ENCODE results near the gene TMEM234. TPM values are rescaled to one million over a fixed set of nuclear protein-coding genes. Genes with fewer than 3 reads are reported as not detected.

TMEM234 gene
- total RNA-seq, 2 experiments from 2014 or later: 11.7 to 12.3 TPM

GRCh38 chr1:32195531-32195930 is 26.6 kb downstream of the TMEM234 start:
- Mint-ChIP-seq H3K4me3 (no peak overlapping the region), H3K9me3 (ENCODE audit: low read depth) (no peaks in the 10 kb centered on the region), H3K27ac (peak overlapping the region; percentile 17), H3K27me3 (no peaks in the 10 kb centered on the region), H3K4me1 (peaks cover 74% of the 10 kb centered on the region), H3K36me3 (peaks cover 58% of the 10 kb centered on the region)
- CTCF ChIA-PET: interaction anchor here (1.5 to 1.7 kb wide), 2 partner anchors 45 to 53 kb away, joined by 5 to 6 read pairs; no protein-coding TSS in a partner anchor
- ATAC-seq (no peak), DNase-seq (no peak)

DNA sequence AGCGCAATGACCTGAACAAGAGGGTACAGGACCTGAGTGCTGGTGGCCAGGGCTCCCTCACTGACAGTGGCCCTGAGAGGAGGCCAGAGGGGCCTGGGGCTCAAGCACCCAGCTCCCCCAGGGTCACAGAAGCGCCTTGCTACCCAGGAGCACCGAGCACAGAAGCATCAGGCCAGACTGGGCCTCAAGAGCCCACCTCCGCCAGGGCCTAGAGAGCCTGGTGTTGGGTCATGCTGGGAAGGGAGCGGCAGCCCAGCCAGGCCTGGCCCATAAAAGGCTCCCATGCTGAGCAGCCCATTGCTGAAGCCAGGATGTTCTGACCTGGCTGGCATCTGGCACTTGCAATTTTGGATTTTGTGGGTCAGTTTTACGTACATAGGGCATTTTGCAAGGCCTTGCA is 27.2 kb downstream of the TMEM234 start:
- H3K36me3 Mint-ChIP-seq: peaks cover 63% of the 10 kb centered on the region
- ATAC-seq (no peak), DNase-seq (no peak)
- peak overlapping the region; percentile 17 for H3K27ac Mint-ChIP-seq
- no peaks in the 10 kb centered on the region for H3K9me3 Mint-ChIP-seq (ENCODE audit: low read depth)
- H3K27me3 Mint-ChIP-seq: no peaks in the 10 kb centered on the region
- peaks cover 68% of the 10 kb centered on the region for H3K4me1 Mint-ChIP-seq
- CTCF ChIA-PET: interaction anchor here (0.8 to 1.7 kb wide), 7 partner anchors 9 to 97 kb away, joined by 3 to 6 read pairs (median 3); partner anchors contain the start of genes HDAC1, IQCC and TXLNA
- no peak overlapping the region for H3K4me3 Mint-ChIP-seq

DNA sequence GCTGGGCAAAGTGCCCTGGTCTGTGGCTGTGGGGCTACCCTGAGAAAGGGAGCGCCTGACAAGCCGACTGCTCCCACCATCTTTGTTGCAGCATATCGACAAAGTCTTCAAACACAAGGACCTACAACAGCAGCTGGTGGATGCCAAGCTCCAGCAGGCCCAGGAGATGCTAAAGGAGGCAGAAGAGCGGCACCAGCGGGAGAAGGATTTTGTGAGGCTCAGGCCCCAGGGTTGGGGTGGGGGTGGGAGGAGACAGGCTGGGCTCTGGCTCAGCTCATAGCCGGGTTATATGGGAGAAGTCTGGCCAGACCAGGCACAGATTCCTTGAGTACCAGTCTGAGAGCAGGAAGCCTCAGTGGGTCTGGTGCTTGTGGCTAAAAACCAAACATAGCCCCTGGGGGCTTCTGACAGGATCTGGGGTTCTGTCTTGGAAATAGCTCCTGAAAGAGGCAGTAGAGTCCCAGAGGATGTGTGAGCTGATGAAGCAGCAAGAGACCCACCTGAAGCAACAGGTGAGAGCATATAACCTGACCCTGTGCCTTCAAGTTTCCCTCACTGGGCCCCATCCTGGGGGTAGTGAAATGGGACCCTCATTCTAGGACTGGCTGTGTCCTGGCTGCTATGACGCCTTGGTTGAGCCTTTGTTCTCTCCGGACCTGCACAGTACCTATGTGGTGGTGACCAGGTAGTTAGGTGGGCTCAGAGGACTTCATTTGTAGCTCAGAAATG is 29.8 kb downstream of the TMEM234 start:
- Mint-ChIP-seq H3K27ac (no peak overlapping the region), H3K36me3 (peaks cover 73% of the 10 kb centered on the region), H3K27me3 (no peaks in the 10 kb centered on the region), H3K9me3 (ENCODE audit: low read depth) (no peaks in the 10 kb centered on the region), H3K4me3 (no peak overlapping the region), H3K4me1 (peaks cover 52% of the 10 kb centered on the region)
- no peak for DNase-seq
- CTCF ChIA-PET: interaction anchor here (0.6 to 0.9 kb wide), 2 partner anchors 10 to 32 kb away, joined by 3 read pairs; no protein-coding TSS in a partner anchor
- no peak for ATAC-seq

GRCh38 chr1:32187850-32188249 is 34.3 kb downstream of the TMEM234 start:
- Mint-ChIP-seq H3K9me3 (ENCODE audit: low read depth) (no peaks in the 10 kb centered on the region), H3K36me3 (peaks cover 67% of the 10 kb centered on the region), H3K4me3 (no peak overlapping the region), H3K27ac (no peak overlapping the region), H3K4me1 (peaks cover 44% of the 10 kb centered on the region), H3K27me3 (no peaks in the 10 kb centered on the region)
- ATAC-seq: no peak
- no peak for DNase-seq
- CTCF ChIA-PET: interaction anchor here (0.7 kb wide), 1 partner anchor 256 kb away, joined by 3 read pairs; no protein-coding TSS in a partner anchor

DNA sequence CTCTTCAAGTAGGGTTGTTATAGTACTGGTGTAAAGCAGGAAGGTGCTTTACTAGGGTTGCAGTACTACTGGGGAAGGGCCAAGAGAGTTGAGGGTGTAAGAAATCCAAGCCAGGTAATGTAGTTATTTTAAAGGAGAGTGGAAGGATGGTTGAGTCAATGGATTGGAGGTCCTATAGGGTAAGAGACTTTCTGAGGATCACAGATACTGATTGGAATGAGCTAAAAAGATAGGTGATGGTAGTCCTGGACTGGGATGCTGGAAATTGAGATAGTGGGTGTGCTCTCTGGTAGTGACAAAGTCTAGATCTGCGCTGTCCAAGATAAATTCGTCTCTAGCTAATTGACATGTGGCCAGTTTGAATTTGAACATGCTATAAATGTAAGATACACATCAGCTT is 35.7 kb downstream of the TMEM234 start:
- H3K27ac Mint-ChIP-seq: peak overlapping the region; percentile 88
- H3K4me3 Mint-ChIP-seq: no peak overlapping the region
- CTCF ChIA-PET: interaction anchor here (0.6 to 1.7 kb wide), 5 partner anchors 8 to 273 kb away, joined by 3 to 4 read pairs (median 4); no protein-coding TSS in a partner anchor
- H3K27me3 Mint-ChIP-seq: no peaks in the 10 kb centered on the region
- peaks cover 49% of the 10 kb centered on the region for H3K4me1 Mint-ChIP-seq
- DNase-seq (no peak), ATAC-seq (no peak)
- no peaks in the 10 kb centered on the region for H3K9me3 Mint-ChIP-seq (ENCODE audit: low read depth)
- peaks cover 69% of the 10 kb centered on the region for H3K36me3 Mint-ChIP-seq

- Mint-ChIP-seq H3K27ac (peak overlapping the region; percentile 88), H3K4me1 (peaks cover 53% of the 10 kb centered on the region), H3K36me3 (peaks cover 70% of the 10 kb centered on the region), H3K27me3 (no peaks in the 10 kb centered on the region), H3K4me3 (peak overlapping the region; percentile 31), H3K9me3 (ENCODE audit: low read depth) (no peaks in the 10 kb centered on the region)
- no peak for ATAC-seq
- CTCF ChIA-PET: interaction anchor here (0.6 to 1.7 kb wide), 6 partner anchors 9 to 377 kb away, joined by 3 to 4 read pairs (median 4); no protein-coding TSS in a partner anchor
- no peak for DNase-seq
These were observed 36.1 kb downstream of the TMEM234 start for GRCh38 chr1:32186077-32186476.

- peaks cover 70% of the 10 kb centered on the region for H3K36me3 Mint-ChIP-seq
- peaks cover 56% of the 10 kb centered on the region for H3K4me1 Mint-ChIP-seq
- H3K27me3 Mint-ChIP-seq: no peaks in the 10 kb centered on the region
- CTCF ChIA-PET: interaction anchor here (1.1 to 1.2 kb wide), 2 partner anchors 16 to 56 kb away, joined by 3 to 4 read pairs; no protein-coding TSS in a partner anchor
- H3K9me3 Mint-ChIP-seq (ENCODE audit: low read depth): no peaks in the 10 kb centered on the region
- peak overlapping the region; percentile 57 for H3K27ac Mint-ChIP-seq
- DNase-seq: no peak
- no peak for ATAC-seq
- H3K4me3 Mint-ChIP-seq: no peak overlapping the region
These were observed 37.5 kb downstream of the TMEM234 start for GRCh38 chr1:32184650-32185049.

DNA sequence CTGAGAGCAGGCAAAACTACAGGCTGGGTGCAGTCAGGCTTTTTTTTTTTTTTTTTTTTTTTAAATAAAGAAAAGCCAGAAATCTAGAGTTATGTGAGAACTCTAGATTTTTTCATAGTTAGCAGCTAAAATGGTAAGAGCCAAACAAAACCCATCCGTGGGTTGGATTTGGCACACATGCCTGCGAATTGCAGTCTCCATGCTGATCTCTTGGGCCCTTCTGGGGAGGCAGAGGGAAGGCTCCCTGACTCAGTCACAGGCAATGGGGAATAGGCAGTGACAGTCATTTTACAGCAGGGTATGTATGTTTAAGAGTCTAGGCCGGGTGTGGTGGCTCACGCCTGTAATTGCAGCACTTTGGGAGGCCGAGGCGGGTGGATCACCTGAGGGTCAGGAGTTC is 40.1 kb downstream of the TMEM234 start:
- DNase-seq (no peak), ATAC-seq (no peak)
- Mint-ChIP-seq H3K4me3 (peak overlapping the region; percentile 81), H3K27me3 (no peaks in the 10 kb centered on the region), H3K9me3 (ENCODE audit: low read depth) (no peaks in the 10 kb centered on the region), H3K27ac (peak overlapping the region; percentile 94), H3K36me3 (peaks cover 54% of the 10 kb centered on the region), H3K4me1 (peaks cover 57% of the 10 kb centered on the region)
- CTCF ChIA-PET: interaction anchor here (1.0 to 3.5 kb wide), 3 partner anchors 11 to 66 kb away, joined by 3 to 18 read pairs (median 3); no protein-coding TSS in a partner anchor

GRCh38 chr1:32181563-32181962 is 40.6 kb downstream of the TMEM234 start:
- H3K27ac Mint-ChIP-seq: peak overlapping the region; percentile 94
- no peaks in the 10 kb centered on the region for H3K27me3 Mint-ChIP-seq
- no peak for ATAC-seq
- CTCF ChIA-PET: interaction anchor here (1.0 to 3.5 kb wide), 6 partner anchors 12 to 109 kb away, joined by 3 to 18 read pairs (median 11); partner anchors contain the start of genes CCDC28B, KPNA6 and TMEM39B
- peaks cover 52% of the 10 kb centered on the region for H3K36me3 Mint-ChIP-seq
- no peaks in the 10 kb centered on the region for H3K9me3 Mint-ChIP-seq (ENCODE audit: low read depth)
- H3K4me1 Mint-ChIP-seq: peaks cover 55% of the 10 kb centered on the region
- no peak for DNase-seq
- H3K4me3 Mint-ChIP-seq: peak overlapping the region; percentile 81

DNA sequence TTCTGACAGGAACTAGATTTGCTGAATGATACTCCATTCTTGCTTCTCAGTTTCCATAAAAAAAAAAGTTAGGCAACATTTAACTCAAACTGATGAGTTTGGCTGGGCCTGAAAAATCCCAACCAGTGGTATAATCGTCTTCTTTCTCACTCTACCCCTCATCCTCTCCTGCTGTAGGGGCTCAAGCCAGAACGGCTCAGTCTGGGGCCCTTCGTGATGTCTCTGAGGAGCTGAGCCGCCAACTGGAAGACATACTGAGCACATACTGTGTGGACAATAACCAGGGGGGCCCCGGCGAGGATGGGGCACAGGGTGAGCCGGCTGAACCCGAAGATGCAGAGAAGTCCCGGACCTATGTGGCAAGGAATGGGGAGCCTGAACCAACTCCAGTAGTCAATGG is 41.1 kb downstream of the TMEM234 start:
- CTCF ChIA-PET: interaction anchor here (1.2 to 3.5 kb wide), 5 partner anchors 20 to 108 kb away, joined by 3 to 18 read pairs (median 14); partner anchors contain the start of genes CCDC28B, KPNA6 and TMEM39B
- Mint-ChIP-seq H3K36me3 (peaks cover 47% of the 10 kb centered on the region), H3K4me1 (peaks cover 50% of the 10 kb centered on the region), H3K9me3 (ENCODE audit: low read depth) (no peaks in the 10 kb centered on the region), H3K4me3 (peak overlapping the region; percentile 81), H3K27me3 (no peaks in the 10 kb centered on the region), H3K27ac (peak overlapping the region; percentile 94)
- DNase-seq (no peak), ATAC-seq (no peak)

DNA sequence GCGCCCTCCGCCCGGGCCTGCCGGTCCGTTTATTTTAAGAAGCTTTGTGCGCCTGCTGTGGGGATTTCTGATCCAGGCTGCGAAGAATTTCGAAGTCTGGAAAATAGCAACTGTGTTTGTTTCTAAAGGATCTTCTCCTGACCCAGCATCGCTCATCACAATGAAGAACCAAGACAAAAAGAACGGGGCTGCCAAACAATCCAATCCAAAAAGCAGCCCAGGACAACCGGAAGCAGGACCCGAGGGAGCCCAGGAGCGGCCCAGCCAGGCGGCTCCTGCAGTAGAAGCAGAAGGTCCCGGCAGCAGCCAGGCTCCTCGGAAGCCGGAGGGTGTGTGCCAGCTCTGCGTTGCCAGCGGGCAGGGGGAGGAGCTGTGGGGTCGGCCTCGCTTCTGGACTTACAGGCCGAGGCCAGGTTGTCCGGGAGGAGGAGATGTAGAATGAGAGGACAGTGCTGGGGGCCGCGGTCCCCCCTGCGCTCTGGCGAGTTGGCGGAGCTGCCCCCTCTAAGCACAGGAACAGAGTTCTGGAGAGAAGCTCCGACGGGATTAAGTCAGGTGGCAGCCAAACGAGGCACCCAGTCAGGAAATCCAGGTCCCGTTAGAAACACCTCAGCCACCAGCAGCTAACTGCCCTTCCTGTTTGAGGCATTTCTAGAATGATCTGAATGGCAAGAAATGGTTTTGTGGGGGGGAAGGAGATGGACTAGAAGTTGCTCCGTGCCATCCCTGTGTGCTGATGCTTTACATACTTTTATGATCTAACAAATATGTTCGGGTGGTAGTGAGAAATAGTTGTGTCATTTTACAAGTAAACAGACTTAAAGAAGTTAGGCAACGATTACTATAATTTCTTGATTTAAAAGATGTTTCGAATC is 41.7 kb downstream of the TMEM234 start:
- peak; percentile 69 for DNase-seq
- CTCF ChIA-PET: interaction anchor here (1.6 to 3.5 kb wide), 6 partner anchors 21 to 108 kb away, joined by 4 to 18 read pairs (median 12); partner anchors contain the start of genes CCDC28B, KPNA6, LCK and TMEM39B
- H3K4me3 Mint-ChIP-seq: peak overlapping the region; percentile 81
- H3K9me3 Mint-ChIP-seq (ENCODE audit: low read depth): no peaks in the 10 kb centered on the region
- H3K27ac Mint-ChIP-seq: peak overlapping the region; percentile 94
- no peaks in the 10 kb centered on the region for H3K27me3 Mint-ChIP-seq
- H3K4me1 Mint-ChIP-seq: peaks cover 46% of the 10 kb centered on the region
- H3K36me3 Mint-ChIP-seq: peaks cover 46% of the 10 kb centered on the region
- ATAC-seq: peak; percentile 14

- Mint-ChIP-seq H3K4me1 (peaks cover 41% of the 10 kb centered on the region), H3K27ac (peak within 1 kb of the TSS; percentile 98), H3K27me3 (no peaks in the 10 kb centered on the region), H3K4me3 (peak within 1 kb of the TSS; percentile 81), H3K36me3 (peaks cover 40% of the 10 kb centered on the region), H3K9me3 (ENCODE audit: low read depth) (no peaks in the 10 kb centered on the region)
- CTCF ChIA-PET: interaction anchor here (0.7 to 3.5 kb wide), 9 partner anchors 15 to 288 kb away, joined by 3 to 18 read pairs (median 8); partner anchors contain the start of genes CCDC28B, HDAC1, KPNA6 and LCK
- ATAC-seq: peak; percentile 91
- DNase-seq: peak; percentile 95
These were observed 42.5 kb downstream of the TMEM234 start, which contains the start of gene TXLNA for GRCh38 chr1:32179443-32180185. Gene TXLNA, plus strand, starts transcription at chr1:32179675. Its CDS starts 671 bp downstream, at chr1:32180346.

All from activated CD8-positive, alpha-beta memory T cell treated with anti-CD3 and anti-CD28 coated beads, Interleukin-2, amount 10 ng/mL, durations not matched to agents 7 days and 5 days (primary cell).